ENCODE measurements around the gene HTR3C.
"Not testable (repeated sequence)": the region's sequence is repeated elsewhere in the genome, so short reads cannot be mapped to it uniquely, and the experiment has no call there.

The HTR3C gene

GRCh38 chr3:184007143-184007813 is 45.6 kb upstream of the HTR3C start:
- peaks cover 5 to 40% of the 10 kb centered on the region in 2 donors for H3K36me3 ChIP-seq (replicated peaks in 1 of 2; ENCODE audit: control insufficient read depth in 2 of 2, insufficient read depth in 2 of 2, low read length in 2 of 2)
- DNase-seq (ENCODE audit: low spot score); H3K14ac ChIP-seq (ENCODE audit: low read length); H3K23ac ChIP-seq (ENCODE audit: low read depth, low read length, poor library complexity); H3K9ac ChIP-seq (ENCODE audit: low read depth, low read length, poor library complexity); H3K27me3 ChIP-seq (ENCODE audit: control insufficient read depth in 3 of 3, insufficient read depth in 3 of 3, low read depth in 1 of 3, low read length in 3 of 3); H3K27ac ChIP-seq (replicated peaks; ENCODE audit: low read length); H2AK5ac ChIP-seq (ENCODE audit: low read depth, low read length); H3K4ac ChIP-seq (ENCODE audit: low read length); H3K18ac ChIP-seq (ENCODE audit: low read length); H2BK5ac ChIP-seq (ENCODE audit: low read length); H3K9me3 ChIP-seq (replicated peaks in 1 of 2; ENCODE audit: control insufficient read depth in 2 of 2, insufficient read depth in 1 of 2, low read depth in 1 of 2, low read length in 2 of 2); H2BK12ac ChIP-seq (ENCODE audit: low read length); H4K91ac ChIP-seq (ENCODE audit: low read depth, low read length, poor library complexity); H2BK15ac ChIP-seq (ENCODE audit: low read length); H3K4me2 ChIP-seq (ENCODE audit: insufficient read depth, low read length, poor library complexity, severe bottlenecking); H3K79me1 ChIP-seq (ENCODE audit: low read depth, low read length); H2BK120ac ChIP-seq (ENCODE audit: low read depth, low read length); H2AFZ ChIP-seq (ENCODE audit: low read length); H4K8ac ChIP-seq (ENCODE audit: low read depth, low read length); H3K4me3 ChIP-seq (ENCODE audit: low read length in 2 of 2); H3K4me1 ChIP-seq (ENCODE audit: control insufficient read depth in 2 of 2, insufficient read depth in 1 of 2, low read depth in 1 of 2, low read length in 2 of 2): not testable (repeated sequence)
- WGBS, 2 donors (ENCODE audit: extremely low coverage in 2 of 2, insufficient read length in 2 of 2, insufficient replicate concordance in 1 of 2): no CpG with 5 or more reads among the region's 11 CpGs

GRCh38 chr3:184008161-184008560 is 44.7 kb upstream of the HTR3C start:
- Histone ChIP-seq H4K91ac (ENCODE audit: low read depth, low read length, poor library complexity) (no peak overlapping the region), H3K4me2 (ENCODE audit: insufficient read depth, low read length, poor library complexity, severe bottlenecking) (no peak overlapping the region), H3K27me3 (ENCODE audit: control insufficient read depth in 3 of 3, insufficient read depth in 3 of 3, low read depth in 1 of 3, low read length in 3 of 3) (no peaks in the 10 kb centered on the region), H3K14ac (ENCODE audit: low read length) (no peak overlapping the region), H2AK5ac (ENCODE audit: low read depth, low read length) (no peak overlapping the region), H3K18ac (ENCODE audit: low read length) (no peak overlapping the region), H2BK12ac (ENCODE audit: low read length) (no peak overlapping the region), H2AFZ (ENCODE audit: low read length) (no peak overlapping the region), H3K23ac (ENCODE audit: low read depth, low read length, poor library complexity) (no peak overlapping the region), H3K79me1 (ENCODE audit: low read depth, low read length) (no peaks in the 10 kb centered on the region), H3K4me3 (ENCODE audit: low read length in 2 of 2) (no peak overlapping the region), H3K36me3 (replicated peaks in 1 of 2; ENCODE audit: control insufficient read depth in 2 of 2, insufficient read depth in 2 of 2, low read length in 2 of 2) (peaks cover 8 to 48% of the 10 kb centered on the region in 2 donors), H2BK120ac (ENCODE audit: low read depth, low read length) (no peak overlapping the region), H3K27ac (replicated peaks; ENCODE audit: low read length) (no peak overlapping the region), H3K4me1 (ENCODE audit: control insufficient read depth in 2 of 2, insufficient read depth in 1 of 2, low read depth in 1 of 2, low read length in 2 of 2) (no peaks in the 10 kb centered on the region), H3K9ac (ENCODE audit: low read depth, low read length, poor library complexity) (no peak overlapping the region), H4K8ac (ENCODE audit: low read depth, low read length) (no peak overlapping the region), H2BK15ac (ENCODE audit: low read length) (no peak overlapping the region), H2BK5ac (ENCODE audit: low read length) (no peak overlapping the region), H3K9me3 (replicated peaks in 1 of 2; ENCODE audit: control insufficient read depth in 2 of 2, insufficient read depth in 1 of 2, low read depth in 1 of 2, low read length in 2 of 2) (no peaks in the 10 kb centered on the region), H3K4ac (ENCODE audit: low read length) (no peak overlapping the region)
- no CpG with 5 or more reads among the region's 3 CpGs for WGBS, 2 donors (ENCODE audit: extremely low coverage in 2 of 2, insufficient read length in 2 of 2, insufficient replicate concordance in 1 of 2)
- no peak for DNase-seq (ENCODE audit: low spot score)

GRCh38 chr3:184011230-184011876 is 41.5 kb upstream of the HTR3C start:
- Histone ChIP-seq H3K4me1 (ENCODE audit: control insufficient read depth in 2 of 2, insufficient read depth in 1 of 2, low read depth in 1 of 2, low read length in 2 of 2) (no peaks in the 10 kb centered on the region), H3K14ac (ENCODE audit: low read length) (no peak overlapping the region), H3K79me1 (ENCODE audit: low read depth, low read length) (no peaks in the 10 kb centered on the region), H3K9ac (ENCODE audit: low read depth, low read length, poor library complexity) (no peak overlapping the region), H2AFZ (ENCODE audit: low read length) (no peak overlapping the region), H3K9me3 (replicated peaks in 1 of 2; ENCODE audit: control insufficient read depth in 2 of 2, insufficient read depth in 1 of 2, low read depth in 1 of 2, low read length in 2 of 2) (no peaks in the 10 kb centered on the region), H2BK120ac (ENCODE audit: low read depth, low read length) (no peak overlapping the region), H2BK5ac (ENCODE audit: low read length) (no peak overlapping the region), H3K36me3 (replicated peaks in 1 of 2; ENCODE audit: control insufficient read depth in 2 of 2, insufficient read depth in 2 of 2, low read length in 2 of 2) (peaks cover 9 to 52% of the 10 kb centered on the region in 2 donors), H3K27ac (replicated peaks; ENCODE audit: low read length) (no peak overlapping the region), H4K8ac (ENCODE audit: low read depth, low read length) (no peak overlapping the region), H3K4me3 (ENCODE audit: low read length in 2 of 2) (no peak overlapping the region), H3K4ac (ENCODE audit: low read length) (no peak overlapping the region), H4K91ac (ENCODE audit: low read depth, low read length, poor library complexity) (no peak overlapping the region), H2AK5ac (ENCODE audit: low read depth, low read length) (no peak overlapping the region), H3K4me2 (ENCODE audit: insufficient read depth, low read length, poor library complexity, severe bottlenecking) (no peak overlapping the region), H2BK15ac (ENCODE audit: low read length) (no peak overlapping the region), H3K27me3 (ENCODE audit: control insufficient read depth in 3 of 3, insufficient read depth in 3 of 3, low read depth in 1 of 3, low read length in 3 of 3) (no peaks in the 10 kb centered on the region), H3K23ac (ENCODE audit: low read depth, low read length, poor library complexity) (no peak overlapping the region), H2BK12ac (ENCODE audit: low read length) (no peak overlapping the region), H3K18ac (ENCODE audit: low read length) (no peak overlapping the region)
- no peak for DNase-seq (ENCODE audit: low spot score)
- no CpG with 5 or more reads among the region's 4 CpGs for WGBS, 2 donors (ENCODE audit: extremely low coverage in 2 of 2, insufficient read length in 2 of 2, insufficient replicate concordance in 1 of 2)

- Histone ChIP-seq H2BK15ac (ENCODE audit: low read length) (no peak overlapping the region), H3K14ac (ENCODE audit: low read length) (no peak overlapping the region), H3K4me1 (ENCODE audit: control insufficient read depth in 2 of 2, insufficient read depth in 1 of 2, low read depth in 1 of 2, low read length in 2 of 2) (peaks cover 4 to 6% of the 10 kb centered on the region in 2 donors), H2AFZ (ENCODE audit: low read length) (no peak overlapping the region), H3K36me3 (replicated peaks in 1 of 2; ENCODE audit: control insufficient read depth in 2 of 2, insufficient read depth in 2 of 2, low read length in 2 of 2) (peaks cover 9 to 52% of the 10 kb centered on the region in 2 donors), H3K4ac (ENCODE audit: low read length) (no peak overlapping the region), H3K27ac (replicated peaks; ENCODE audit: low read length) (no peak overlapping the region), H3K9me3 (replicated peaks in 1 of 2; ENCODE audit: control insufficient read depth in 2 of 2, insufficient read depth in 1 of 2, low read depth in 1 of 2, low read length in 2 of 2) (no peaks in the 10 kb centered on the region), H2AK5ac (ENCODE audit: low read depth, low read length) (no peak overlapping the region), H3K4me3 (ENCODE audit: low read length in 2 of 2) (no peak overlapping the region), H4K8ac (ENCODE audit: low read depth, low read length) (no peak overlapping the region), H3K23ac (ENCODE audit: low read depth, low read length, poor library complexity) (no peak overlapping the region), H2BK120ac (ENCODE audit: low read depth, low read length) (no peak overlapping the region), H2BK5ac (ENCODE audit: low read length) (no peak overlapping the region), H3K9ac (ENCODE audit: low read depth, low read length, poor library complexity) (no peak overlapping the region), H3K18ac (ENCODE audit: low read length) (no peak overlapping the region), H3K4me2 (ENCODE audit: insufficient read depth, low read length, poor library complexity, severe bottlenecking) (no peak overlapping the region), H3K79me1 (ENCODE audit: low read depth, low read length) (peaks cover 5% of the 10 kb centered on the region), H3K27me3 (ENCODE audit: control insufficient read depth in 3 of 3, insufficient read depth in 3 of 3, low read depth in 1 of 3, low read length in 3 of 3) (no peaks in the 10 kb centered on the region), H4K91ac (ENCODE audit: low read depth, low read length, poor library complexity) (peak overlapping the region; percentile 72), H2BK12ac (ENCODE audit: low read length) (no peak overlapping the region)
- no peak for DNase-seq (ENCODE audit: low spot score)
- WGBS, 2 donors (ENCODE audit: extremely low coverage in 2 of 2, insufficient read length in 2 of 2, insufficient replicate concordance in 1 of 2): no CpG with 5 or more reads among the region's 6 CpGs
Measured at GRCh38 chr3:184011937-184012889, 40.6 kb upstream of the HTR3C start.
